D721Med (cell line): ENCODE data around the gene COA7.
"Not testable (repeated sequence)": the region's sequence is repeated elsewhere in the genome, so short reads cannot be mapped to it uniquely, and the experiment has no call there.

Experiments
- DNase-seq: peaks from one replicate; pipeline ENCODE4 v3.0.0; 2011; ENCODE audit warnings: low spot score; ENCODE audit not compliant: insufficient read length
- FAIRE-seq: peaks from 2 replicates; lab custom pipeline; 2011; peaks lifted over from hg19 to GRCh38; lab: Jason Lieb, UNC
- TF ChIP-seq, protein P1 (sequence below): IDR thresholded peaks from 2 replicates; pipeline ENCODE4 v1.5.1; 2012; ENCODE audit warnings: mild to moderate bottlenecking, control low read depth; ENCODE audit not compliant: insufficient read depth; ENCODE audit errors: missing control alignments

The COA7 gene

DNA sequence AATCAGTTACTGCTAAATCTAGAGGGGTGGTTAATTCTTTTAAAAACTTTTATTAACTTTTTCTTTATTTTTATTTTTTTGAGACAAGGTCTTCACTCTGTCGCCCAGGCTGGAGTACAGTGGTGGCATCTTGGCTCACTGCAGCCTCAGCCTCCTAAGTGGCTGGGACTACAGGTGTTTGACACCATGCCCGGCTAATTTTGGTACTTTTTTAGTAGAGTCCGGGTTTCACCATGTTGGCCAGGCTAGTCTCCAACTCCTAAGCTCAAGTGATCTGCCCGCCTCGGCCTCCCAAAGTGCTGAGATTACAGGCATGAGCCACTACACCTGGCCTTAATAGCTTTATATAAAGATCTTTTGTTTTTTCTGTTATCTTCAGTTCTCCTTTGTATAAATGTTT, 40.0 kb upstream of the COA7 start:
- TF ChIP-seq, protein P1, sequence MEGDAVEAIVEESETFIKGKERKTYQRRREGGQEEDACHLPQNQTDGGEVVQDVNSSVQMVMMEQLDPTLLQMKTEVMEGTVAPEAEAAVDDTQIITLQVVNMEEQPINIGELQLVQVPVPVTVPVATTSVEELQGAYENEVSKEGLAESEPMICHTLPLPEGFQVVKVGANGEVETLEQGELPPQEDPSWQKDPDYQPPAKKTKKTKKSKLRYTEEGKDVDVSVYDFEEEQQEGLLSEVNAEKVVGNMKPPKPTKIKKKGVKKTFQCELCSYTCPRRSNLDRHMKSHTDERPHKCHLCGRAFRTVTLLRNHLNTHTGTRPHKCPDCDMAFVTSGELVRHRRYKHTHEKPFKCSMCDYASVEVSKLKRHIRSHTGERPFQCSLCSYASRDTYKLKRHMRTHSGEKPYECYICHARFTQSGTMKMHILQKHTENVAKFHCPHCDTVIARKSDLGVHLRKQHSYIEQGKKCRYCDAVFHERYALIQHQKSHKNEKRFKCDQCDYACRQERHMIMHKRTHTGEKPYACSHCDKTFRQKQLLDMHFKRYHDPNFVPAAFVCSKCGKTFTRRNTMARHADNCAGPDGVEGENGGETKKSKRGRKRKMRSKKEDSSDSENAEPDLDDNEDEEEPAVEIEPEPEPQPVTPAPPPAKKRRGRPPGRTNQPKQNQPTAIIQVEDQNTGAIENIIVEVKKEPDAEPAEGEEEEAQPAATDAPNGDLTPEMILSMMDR, result no peak
- FAIRE-seq, result no peak

DNA sequence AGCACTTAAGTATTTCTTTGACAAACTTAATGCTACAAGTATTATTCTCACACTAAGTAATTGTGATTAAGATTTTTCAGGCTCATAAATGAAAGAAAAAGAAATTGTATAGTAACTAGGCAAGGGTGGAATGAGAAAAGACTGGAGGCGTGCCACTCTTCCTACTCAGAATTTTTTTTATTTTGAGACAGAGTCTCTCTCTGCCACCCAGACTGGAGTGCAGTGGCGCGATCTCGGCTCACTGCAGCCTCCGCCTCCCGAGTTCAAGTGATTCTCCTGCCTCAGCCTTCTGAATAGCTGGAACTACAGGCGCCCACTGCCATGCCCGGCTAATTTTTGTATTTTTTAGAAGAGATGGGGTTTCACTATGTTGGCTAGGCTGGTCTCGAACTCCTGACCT, 37.2 kb upstream of the COA7 start:
- FAIRE-seq, DNase-seq: not testable (repeated sequence)

More for the DNA sequence above, 40.0 kb upstream of the COA7 start:
- DNase-seq, result no peak

DNA sequence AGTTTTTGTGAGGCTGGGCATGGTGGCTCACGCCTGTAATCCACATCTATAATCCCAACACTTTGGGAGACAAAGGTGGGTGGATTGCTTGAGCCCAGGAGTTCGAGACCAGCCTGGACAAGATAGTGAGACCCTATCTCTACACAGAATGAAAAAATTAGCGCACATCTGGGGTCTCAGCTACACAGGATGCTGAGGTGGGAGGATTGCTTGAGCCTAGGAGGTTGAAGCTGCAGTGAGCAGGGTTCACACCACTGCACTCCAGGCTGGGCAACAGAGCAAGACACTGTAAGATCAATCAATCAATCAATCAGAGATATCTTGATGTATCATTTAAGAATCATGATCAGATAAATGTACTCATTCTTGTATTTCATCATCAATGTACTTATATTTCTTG, 35.2 kb upstream of the COA7 start:
- TF ChIP-seq, protein P1, result no peak
- no peak for DNase-seq
- no peak for FAIRE-seq

DNA sequence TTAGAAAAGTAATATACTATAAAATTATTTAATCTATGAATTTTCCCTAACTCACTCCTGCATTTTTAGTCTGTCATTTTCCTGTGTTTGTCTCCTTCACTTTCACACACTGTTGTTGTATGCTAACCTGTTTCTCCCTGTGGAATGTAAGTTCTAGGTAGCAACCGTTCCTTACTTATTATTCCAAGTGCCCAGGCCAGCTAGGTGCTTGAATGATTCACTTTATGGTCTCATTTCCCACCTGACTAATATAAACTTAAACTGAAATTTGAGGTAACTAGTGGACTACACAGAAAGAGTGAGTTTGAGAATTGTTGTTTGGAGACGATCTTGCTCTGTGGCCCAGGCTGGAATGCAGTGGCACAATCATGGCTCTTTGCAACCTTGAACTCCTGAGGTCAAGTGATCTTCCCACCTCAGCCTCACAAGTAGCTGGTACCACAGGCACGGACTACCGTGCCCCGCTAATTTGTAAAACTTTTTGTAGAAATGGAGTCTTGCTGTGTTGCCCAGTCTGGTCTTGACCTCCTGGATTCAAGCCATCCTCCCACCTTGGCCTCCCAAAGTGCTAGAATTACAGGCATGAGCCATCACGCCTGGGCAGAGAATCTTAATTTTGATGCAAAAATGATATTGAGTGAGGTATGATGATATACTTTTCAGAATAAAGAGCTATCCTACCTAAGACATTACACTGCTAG, 30.0 kb upstream of the COA7 start:
- no peak for DNase-seq
- TF ChIP-seq, protein P1, result no peak
- FAIRE-seq, result no peak

DNA sequence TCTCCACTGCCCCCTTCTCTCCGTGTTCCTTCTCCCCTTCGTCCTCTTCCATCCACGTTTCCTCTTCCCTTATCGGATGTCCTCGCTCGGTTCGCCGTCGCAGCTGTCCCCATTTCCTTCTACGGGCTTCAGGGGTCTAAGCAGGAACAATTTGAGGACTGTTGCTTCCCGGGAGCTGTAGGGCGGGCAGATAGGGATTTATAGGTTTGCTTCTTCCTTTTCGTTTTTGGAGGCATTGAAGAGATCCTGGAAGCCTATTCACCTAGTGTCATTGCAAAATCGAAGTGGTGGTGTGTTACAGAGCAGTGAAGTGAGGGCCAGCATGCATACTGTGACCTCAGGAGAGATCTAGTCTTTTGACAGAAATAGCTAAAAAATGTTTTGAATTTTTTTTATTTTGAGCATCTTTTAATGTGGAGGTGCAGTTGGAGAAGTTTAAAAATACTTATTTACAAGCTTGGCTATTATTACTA, 29.0 kb upstream of the COA7 start:
- TF ChIP-seq, protein P1, result no peak
- FAIRE-seq (no peak), DNase-seq (no peak)

DNA sequence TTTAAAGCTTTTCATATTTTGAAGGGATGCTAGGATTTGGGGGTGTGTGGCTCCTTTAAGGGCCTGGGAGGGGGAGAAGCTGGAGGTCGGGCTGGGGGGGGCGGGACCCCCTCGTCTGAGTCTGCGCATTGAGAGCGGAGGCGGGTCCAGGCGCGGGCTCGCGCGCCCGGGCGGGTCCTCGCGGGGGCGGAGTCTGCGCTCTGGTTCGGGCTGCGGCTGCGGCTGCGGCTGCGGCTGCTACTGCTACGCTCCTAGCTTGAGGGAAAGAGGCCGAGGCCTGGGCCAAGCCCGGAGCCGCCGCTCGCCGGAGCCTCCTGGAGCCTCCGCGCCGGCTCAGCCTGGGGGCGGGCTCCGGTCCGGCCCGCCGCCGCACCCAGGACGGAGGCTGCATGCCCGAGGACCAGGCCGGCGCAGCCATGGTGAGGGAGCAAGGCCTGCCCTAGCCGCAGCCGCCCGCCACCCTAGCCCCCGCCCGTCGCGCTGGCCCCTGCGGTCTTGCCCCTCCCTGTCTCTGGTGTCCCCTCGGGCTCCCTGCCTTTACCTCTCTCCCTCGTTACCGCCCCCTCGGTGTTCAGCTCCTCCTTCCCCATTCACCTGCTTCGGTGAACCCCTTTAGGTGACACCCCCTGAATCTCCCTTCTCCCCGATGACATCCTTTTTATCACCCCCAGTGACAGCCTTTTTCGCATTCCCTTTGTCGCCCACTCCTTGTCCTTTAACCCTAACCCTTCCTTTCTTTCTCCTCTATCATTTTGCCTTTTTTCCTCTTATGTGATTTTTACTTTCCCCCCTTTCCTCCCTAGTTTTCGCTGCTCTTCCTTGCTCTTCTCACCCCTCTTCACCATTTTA, 28.3 kb upstream of the COA7 start, which contains the start of gene ZYG11B:
ZYG11B (plus strand) TSS at position 189 of the 849 bp plus-strand sequence; CDS start at position 390, 201 bp downstream.
- peak; percentile 86 for DNase-seq
- TF ChIP-seq, protein P1, result no peak
- FAIRE-seq, result no peak

DNA sequence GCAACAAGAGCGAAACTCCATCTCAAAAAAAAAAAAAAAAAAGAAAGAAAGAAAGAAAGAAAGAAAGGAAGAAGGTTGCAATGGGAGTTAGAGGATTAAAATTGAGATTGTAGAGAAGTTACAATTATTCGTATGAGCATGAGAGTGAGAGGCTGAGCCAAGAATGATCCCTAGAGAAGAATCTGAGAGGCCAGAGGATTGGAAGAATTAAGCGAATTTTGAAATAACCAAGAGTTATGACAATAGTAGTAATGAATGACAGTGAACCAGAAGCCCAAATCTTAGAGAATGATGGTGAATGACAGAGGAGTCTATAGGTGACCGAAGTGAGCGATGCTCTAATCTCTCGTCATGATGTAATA, 27.7 kb upstream of the COA7 start:
- FAIRE-seq (no peak), DNase-seq (no peak)
- TF ChIP-seq, protein P1, result no peak
